Left colon (tissue), 2 donors: ENCODE results near the gene PNLIPRP1. TPM values are rescaled to one million over a fixed set of nuclear protein-coding genes. Genes with fewer than 3 reads are reported as not detected.
A peak's percentile ranks its signal among the peaks of the same experiment; 100 is the strongest.

ENCODE experiments used
- ATAC-seq: fragments of 200-7000 bp; cut with Tn5 transposase; one replicate; pipeline ENCODE4 v1.9.1; 2020; ENCODE audit warnings: mild to moderate bottlenecking, moderate library complexity
- DNase-seq, 2 donors: peaks; one replicate each; pipeline ENCODE4 v3.0.0-alpha.2; 2020
- intact Hi-C, 2 donors: fragments of 100-400 bp; cut with DNase I in 1 of 2; cut with micrococcal nuclease in 1 of 2; formaldehyde crosslinking; loops; one replicate each; pipeline versions ENCODE4 v1.11.2 to v1.14.0; 2022; cut with DNase I, micrococcal nuclease
- total RNA-seq, 2 donors: library from RNA; stranded (reverse); fragmentation: NEBNext Ultra II Directional; extraction: Animal tissue kit (Norgen Biotek cat#: 25700); gene quantifications; one replicate each; pipeline ENCODE4 v1.2.1, GENCODE V29; 2021
- donor health status: DM: no; HTN: no; CAD: no.
- donor health status: DM: yes; HTN: yes; CAD: no.

Gene PNLIPRP1
- total RNA-seq, 2 donors from 2014 or later = 0.50 to 0.82 TPM

DNA sequence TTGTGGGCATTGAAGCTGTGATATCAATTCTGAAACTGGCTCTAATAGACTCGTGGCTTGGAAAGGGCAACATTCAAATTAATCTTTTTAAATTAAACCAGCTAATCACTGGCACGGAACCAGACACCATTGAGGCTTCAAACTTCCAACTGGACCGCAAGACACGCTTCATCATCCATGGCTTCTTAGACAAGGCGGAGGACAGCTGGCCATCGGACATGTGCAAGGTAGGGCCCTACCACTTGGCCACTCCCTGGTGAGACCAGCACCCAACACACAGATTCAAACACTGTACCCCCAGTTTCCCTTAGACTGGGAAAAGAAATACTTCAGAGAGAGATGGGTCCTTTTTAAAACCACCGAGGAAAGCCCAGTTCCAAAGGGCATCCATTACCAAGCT, 35.1 kb downstream of the PNLIPRP1 start:
- no peak for ATAC-seq
- DNase-seq = no peak
- intact Hi-C loops = no loop called here

DNA sequence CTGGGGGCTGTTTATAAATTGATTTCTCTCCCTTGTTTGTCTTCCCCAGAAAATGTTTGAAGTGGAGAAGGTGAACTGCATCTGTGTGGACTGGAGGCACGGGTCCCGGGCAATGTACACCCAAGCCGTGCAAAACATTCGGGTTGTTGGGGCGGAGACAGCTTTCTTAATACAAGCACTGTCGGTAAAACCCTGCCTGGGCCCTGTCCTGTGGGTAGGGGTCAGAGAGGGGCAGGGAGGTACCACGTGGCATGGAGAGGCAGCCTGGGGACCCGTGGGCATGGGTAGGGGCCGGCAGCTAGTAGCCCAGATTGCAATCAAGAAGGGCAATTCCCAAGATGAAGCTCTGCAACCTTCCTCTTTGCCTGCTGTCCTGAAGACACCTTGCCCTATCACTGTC, 36.1 kb downstream of the PNLIPRP1 start:
- ATAC-seq (no peak), DNase-seq (no peak)
- intact Hi-C loops = no loop called here

DNA sequence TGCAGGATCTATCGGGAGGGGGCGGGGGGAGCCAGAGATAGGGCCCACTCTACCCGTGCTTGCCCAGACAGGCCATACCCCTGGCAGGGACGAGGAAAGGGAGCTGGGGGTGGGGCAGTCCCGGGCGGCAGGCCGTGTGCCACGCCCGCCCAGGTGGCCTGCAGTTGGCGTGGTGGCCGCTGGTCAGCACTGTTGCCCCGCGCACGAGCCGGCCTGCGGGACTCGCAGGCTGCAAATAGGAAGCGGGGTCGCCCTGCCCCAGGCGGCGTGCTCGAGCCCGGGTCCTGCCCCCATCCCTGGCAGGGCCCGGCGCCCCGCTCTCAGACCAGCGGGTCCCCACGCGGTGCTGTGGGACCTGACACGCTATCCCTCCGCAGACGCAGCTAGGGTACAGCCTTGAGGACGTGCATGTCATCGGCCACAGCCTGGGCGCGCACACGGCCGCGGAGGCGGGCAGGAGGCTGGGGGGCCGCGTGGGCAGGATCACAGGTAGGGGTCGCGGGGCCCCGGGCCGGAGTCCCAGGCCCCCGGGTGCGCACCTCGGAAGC, 36.7 kb downstream of the PNLIPRP1 start:
- peak; percentile 97 for ATAC-seq
- intact Hi-C loops = no loop called here
- peak; percentile 48 to 70 for DNase-seq

DNA sequence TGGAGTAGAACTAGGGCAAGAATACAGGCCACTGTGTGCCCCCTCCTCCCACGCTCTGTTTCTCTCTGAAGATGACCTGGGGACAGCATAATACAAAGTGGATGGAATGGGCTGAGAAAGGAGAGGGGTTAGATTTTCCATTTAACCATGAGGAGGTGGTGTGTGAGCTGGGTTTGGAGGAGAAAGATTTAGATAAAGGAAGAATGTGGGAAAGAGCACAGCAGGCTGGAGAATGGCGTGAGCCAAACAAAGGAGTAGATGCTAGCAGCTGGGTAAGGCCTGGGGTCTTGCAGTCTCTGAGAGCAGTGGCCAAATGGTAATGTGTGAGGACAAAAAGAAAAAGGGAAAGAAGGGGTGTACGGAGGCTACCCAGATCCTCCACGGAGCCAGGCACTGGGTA, 38.6 kb downstream of the PNLIPRP1 start:
- DNase-seq (no peak), ATAC-seq (no peak)
- intact Hi-C loops = no loop called here

DNA sequence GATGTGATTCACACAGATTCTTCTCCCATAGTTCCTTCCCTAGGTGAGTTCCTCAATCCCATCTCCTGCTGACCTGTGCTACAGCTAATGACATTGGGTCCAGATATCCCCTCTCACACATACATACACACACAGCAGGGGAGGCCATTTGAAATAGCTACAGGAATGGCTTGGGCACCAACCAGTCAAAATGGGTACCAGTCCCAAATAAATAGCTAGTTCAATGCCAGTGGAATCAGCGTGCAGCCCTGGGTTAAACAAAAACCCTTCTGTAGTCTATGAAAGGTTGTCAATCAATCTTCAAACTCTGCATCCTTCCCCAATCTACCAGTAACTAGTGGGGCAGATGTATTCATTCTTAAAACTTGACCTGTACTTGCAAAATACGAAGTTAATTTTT, 39.3 kb downstream of the PNLIPRP1 start:
- DNase-seq = no peak
- no peak for ATAC-seq
- intact Hi-C loops = no loop called here

DNA sequence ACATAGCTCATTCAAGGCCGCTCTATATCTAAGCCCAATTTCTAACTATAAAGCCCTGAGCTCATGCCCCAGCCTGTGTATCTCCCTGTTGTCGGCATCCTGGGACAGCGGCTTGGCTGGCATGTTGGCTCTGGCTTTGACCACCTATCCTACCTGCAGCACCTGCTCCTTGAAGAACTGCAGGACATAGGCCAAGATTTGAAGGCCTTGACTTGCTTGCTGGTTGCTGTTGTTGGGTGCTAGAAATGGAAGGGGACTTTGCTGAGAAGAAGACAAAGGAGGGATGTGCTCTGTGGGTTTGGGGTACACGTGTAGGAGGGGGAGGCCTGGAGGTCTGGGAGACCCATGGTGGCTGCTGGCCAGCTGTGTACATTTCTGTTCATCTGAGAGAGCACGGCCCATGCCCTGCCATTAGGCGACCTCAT, 41.1 kb downstream of the PNLIPRP1 start:
- ATAC-seq (no peak), DNase-seq (no peak)
- intact Hi-C loops = no loop called here

DNA sequence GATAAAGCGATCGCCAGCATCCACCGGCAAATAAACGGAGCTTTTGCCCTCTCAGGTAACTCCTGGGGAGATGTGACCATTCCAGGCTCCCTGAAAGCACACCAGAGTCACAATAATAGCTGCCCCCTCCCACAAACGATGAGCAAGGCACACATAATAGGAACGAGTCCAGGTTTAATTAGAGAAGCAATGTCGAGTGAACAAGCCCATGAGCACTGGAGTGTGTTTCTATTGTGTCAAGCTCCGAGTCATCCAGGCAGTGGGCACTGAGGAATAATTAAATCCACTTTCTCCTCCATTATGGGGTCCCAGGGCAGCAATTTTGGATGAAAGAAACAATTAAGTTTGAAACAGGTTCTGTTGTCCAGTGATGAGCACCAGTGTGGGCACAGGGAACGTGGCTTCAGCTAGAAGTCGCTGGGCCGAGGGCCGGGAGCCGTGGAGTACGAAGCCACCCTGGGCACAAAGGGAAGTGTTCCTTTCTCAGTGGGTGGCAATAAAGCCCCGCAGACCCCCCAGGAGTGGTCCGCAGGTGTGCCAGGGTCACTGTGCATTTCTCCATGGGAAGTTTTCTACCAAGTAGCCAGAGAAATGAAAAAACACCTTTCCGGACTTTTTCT, 41.9 kb downstream of the PNLIPRP1 start:
- no peak for DNase-seq
- intact Hi-C loops = no loop called here
- no peak for ATAC-seq

DNA sequence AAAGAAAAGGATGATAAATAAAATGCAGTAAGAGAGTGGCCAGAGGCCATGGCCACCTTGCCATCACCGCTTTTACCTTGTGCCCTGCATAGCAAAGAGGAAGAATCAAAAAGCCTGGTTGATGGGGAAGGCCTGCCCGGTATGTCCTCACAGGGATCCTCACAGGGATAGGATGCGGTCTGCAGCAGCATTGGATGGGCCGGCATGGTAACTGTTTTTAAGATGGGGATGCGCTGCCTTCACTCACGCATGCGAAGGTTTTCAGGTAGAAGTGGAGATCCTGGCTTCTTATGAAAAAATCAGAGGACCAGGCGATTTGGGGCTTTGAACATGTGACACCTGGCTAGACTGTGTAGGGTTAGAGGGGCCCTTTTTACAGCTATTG, 42.4 kb downstream of the PNLIPRP1 start:
- ATAC-seq (no peak), DNase-seq (no peak)
- intact Hi-C loops = no loop called here

DNA sequence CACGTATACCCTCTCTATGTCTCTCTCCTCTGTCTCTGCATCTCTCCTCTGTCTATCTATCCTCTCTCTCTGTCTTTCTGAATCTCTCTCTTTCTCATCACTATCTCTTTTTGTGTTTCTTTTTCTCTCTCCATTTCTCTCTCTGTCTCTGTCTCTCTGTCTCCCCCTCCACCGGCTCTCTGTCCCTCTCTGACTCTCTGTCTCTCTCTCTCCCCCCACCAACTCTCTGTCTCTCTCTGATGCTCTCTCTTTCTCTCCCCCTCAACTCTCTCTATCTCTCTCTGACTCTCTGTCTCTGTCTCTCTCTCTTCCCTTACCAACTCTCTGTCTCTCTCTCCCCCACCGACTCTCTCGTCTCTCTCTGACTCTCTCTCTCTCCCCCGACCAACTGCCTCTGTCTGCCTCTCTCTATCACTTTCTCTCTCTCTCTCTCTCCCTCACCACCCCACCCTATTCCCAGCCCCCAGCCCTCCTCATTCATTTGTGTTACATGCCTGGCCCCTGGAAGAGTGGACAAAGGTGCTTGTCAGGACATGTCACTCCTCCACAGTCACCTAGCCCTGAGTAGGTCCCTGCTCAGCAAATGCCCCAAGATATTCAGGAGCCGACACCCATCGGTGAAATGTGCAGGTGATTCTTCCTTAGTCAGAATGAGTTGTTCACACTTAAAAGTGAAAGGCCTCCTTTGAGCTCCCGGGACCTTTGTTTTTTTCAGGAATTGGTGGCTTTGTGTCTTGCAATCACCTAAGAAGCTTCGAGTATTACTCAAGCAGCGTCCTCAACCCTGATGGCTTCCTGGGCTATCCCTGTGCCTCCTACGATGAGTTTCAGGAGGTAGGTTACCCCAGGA, 43.6 kb downstream of the PNLIPRP1 start:
- intact Hi-C loops = no loop called here
- ATAC-seq (no peak), DNase-seq (no peak)

DNA sequence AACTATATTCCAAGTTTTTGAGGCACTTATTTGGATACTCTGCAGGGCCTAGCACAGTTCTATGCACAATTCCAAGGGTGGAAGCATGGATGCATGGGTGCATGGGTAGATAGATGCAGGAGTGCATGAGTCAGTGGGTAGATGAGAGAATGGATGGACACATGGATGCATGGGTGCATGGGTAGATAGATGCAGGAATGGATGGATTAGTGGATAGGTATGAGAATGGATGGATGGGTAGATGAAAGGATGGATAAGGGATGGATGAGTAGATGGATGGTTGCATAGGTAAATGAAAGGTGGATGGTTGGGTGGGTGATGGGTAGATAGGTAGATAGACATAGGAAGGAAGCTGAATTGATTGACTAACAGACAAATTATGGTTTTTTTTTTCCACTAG, 45.6 kb downstream of the PNLIPRP1 start:
- intact Hi-C loops = no loop called here
- ATAC-seq = no peak
- no peak for DNase-seq

DNA sequence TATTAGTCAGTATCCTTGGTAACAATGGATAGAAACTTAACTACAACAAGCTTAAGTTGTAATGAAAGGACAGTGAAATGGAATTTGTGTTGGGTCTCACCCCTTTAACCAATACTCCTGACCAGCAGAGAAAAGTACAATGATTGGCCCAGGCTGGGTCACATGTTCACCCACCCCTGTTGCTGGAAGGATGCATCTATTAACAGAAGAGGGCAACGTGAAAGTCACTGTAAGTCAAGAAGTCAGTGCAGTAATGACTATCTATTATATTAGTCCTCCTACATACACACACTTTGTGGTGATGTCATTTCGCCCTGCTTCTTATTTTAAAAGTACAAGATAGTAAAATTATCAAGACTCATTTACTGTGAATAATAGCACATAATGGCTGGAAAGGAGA, 46.2 kb downstream of the PNLIPRP1 start:
- intact Hi-C loops = no loop called here
- DNase-seq = no peak
- ATAC-seq = no peak

DNA sequence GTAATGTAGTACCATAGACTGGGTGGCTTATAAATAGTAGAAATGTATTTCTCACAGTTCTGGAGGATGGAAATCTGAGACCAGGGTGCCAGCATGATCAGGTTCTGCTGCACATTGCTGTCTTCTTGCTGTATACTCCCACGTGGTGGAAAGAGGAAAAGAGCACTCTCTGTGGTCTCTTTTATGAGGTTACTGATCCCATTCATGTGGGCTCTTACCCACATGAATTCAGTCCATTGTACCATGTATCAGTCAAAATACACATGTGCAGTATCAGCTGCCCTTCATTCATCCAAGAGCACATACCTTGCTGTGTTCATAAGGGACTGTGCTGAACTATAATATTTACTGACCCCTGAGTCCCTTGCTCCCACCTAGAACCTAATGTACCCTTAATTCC, 47.1 kb downstream of the PNLIPRP1 start:
- DNase-seq (no peak), ATAC-seq (no peak)
- intact Hi-C loops = no loop called here

DNA sequence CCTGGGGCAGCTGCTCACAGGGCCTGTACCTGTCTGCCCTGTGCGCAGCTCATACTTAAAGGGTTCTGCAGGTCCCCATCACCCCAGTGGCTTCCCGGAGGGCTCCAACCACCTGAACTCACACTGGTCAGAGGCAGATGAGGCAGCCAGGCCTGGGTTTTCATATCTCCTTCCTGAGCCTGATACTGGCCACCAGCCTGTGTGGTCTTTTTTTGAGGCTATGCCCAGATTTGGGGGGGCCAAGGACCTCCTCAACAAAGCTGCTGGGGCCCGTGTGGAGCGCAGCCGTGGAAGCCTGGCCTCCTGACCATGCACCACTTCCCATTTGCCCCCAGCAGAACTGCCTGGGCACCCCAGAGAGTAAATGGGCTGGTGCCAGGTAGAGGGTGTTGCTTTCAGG, 55.7 kb downstream of the PNLIPRP1 start:
- intact Hi-C loops = no loop called here
- no peak for ATAC-seq
- DNase-seq = no peak

DNA sequence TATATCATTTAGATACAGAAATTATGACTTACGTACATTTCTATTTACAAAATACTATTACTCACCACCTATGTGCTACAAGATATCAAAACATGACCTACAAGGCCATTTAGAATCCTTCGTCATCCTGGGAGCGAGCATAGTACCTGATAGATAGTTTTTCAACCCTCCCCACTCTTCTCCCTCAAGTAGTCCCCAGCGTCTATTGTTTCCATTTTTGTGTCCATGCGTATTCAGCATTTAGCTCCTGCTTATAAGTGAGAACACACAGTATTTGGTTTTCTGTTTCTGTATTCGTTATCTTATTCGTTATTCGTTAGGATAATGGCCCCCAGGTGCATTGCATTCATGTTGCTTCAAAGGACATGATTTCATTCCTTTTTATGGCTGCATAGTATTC, 58.1 kb downstream of the PNLIPRP1 start:
- DNase-seq (no peak), ATAC-seq (no peak)
- intact Hi-C loops = no loop called here

DNA sequence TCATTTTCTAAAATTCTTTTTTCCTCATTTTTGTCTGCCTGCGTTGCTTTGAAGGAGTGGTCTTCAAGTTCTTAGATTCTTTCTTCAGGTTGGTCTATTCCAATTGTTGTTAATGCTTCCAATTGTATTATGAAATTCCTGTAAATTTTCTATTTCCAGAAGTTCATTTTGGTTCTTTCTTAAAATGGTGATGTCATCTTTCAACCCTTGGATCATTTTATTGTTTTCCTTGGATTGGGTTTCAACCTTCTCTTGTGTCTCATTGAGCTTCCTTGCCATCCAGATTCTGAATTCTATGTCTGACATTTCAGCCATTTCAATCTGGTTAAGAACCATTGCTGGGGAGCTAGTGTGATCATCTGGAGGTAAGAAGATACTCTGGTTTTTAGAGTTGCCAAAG, 63.1 kb downstream of the PNLIPRP1 start:
- DNase-seq (no peak), ATAC-seq (no peak)
- intact Hi-C loops = no loop called here

DNA sequence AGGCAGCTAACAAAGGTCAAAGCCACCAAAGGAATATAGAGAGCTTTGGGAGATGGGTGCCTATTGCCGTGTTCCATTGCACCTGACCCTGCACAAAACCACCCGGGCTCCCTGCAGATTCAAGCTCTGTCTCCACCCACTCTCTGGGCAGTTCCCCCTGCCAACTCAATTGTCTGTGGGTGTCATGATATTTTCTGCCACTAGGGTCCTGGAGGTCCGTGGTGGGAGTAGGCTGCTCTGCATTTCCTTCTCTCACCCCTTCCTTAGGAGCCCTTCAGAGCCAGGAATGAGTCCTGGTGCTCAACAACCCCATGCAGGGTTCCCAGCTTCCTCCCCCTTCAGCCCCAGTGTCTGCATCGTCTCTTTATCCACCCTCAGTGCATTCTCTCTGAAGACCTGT, 64.1 kb downstream of the PNLIPRP1 start:
- DNase-seq = no peak
- no peak for ATAC-seq
- intact Hi-C loops = no loop called here

DNA sequence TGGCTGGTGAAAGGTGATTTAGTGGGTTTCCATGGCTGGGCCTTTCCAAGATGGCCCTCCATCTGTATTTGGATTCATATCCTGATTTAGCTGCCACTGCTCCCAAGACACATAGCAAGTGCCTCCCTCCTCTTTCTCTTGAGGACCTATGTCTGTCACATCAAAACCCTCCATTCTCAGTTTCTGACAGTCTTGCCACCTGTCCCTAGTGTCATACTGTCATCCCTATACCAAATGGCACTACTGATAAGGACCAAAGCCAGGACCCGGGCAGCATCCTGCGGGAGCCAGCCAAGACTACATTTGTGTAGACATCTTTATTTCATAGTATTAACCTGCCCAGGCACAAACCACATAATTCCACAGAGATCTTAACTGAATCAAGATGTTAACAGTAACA, 64.8 kb downstream of the PNLIPRP1 start:
- intact Hi-C loops = no loop called here
- ATAC-seq (no peak), DNase-seq (no peak)

DNA sequence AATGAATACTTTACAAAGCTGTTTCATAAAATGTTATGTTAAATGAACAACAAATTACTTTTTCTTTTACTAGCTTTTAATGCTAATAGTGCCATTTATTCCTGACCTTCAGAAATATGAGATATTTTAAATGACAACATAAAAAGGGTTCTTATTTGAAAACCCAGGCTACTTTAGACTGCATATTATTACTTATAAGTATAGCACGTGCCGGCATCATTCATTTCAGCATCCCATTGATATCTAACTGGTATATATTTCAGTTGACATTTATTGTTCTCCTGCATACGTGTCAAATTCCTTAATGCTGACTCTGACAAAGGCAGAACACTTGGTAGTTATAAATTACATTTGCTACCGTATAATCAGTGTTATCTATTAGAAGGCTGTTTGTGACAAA, 65.3 kb downstream of the PNLIPRP1 start:
- intact Hi-C loops = no loop called here
- ATAC-seq (no peak), DNase-seq (no peak)

DNA sequence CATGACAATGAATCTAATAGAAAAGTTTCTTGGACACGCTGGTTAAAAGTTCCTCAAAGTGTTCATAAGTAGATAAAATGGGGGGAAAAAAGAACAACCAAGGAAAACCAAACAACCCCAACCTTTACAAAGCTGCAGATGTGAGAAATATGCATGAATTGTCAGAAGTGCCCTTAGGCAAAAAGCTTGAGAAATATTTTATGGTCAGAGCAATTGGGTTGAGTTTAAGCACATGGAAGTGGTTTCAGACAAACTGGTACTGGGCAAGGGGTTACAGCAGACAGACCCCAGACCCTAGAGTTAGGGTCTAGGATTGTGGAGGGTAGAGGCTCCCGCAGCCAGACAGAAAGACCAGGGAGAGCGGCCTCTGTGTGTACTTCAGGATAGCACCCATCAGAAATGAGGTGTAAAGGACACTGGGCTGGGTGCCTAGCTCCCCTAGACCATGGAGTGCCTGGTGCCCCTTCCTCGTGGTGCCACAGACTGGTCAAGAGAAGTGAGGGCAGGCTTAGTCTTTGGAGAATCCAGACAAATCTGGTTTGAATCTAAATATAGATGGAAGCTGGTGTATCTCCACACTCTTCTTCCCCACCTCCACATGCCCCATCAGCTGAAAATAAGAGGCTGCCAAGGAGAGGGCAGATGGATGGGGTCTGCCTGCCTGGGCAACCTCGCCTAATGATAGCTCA, 67.2 kb downstream of the PNLIPRP1 start:
- no peak for ATAC-seq

More for the DNA sequence above, 67.2 kb downstream of the PNLIPRP1 start:
- DNase-seq = no peak
- intact Hi-C loops = no loop called here
